DOHH2 (cell line): ENCODE data around the gene BABAM2.

Experiments
- EZH2phosphoT487 ChIP-seq: fragments of 200-600 bp; sonication (generic); IDR thresholded peaks from 2 replicates; pipeline ENCODE4 v1.6.1; 2017; ENCODE audit warnings: borderline replicate concordance, mild to moderate bottlenecking, antibody characterized with exemption, low read length, moderate library complexity, mixed read lengths
- TF ChIP-seq, protein P1 (sequence below): fragments of 200-600 bp; sonication (generic); IDR thresholded peaks from one replicate; pipeline ENCODE4 v1.5.1; 2014; ENCODE audit warnings: antibody characterized with exemption, mild to moderate bottlenecking, low read depth, low read length; ENCODE audit not compliant: poor library complexity, severe bottlenecking

DNA sequence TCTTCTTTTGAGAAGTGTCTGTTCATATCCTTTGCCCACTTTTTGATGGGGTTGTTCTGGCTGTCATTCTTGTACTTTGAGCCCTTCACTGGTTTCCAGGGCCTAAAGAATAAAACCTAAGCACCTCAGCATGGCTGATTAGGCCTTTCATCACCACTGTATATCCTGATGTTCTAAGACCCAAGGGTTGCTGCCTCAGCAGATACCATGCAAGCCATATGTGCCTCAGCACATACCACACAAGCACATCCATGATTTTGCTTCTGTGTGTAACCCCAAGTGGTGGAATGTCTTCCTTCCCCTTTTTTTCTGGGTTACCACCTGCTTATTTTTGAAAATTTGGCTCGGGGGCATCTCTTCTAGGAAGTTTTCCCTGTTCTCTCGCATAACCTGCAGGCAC is 11.7 kb upstream of the BABAM2 start:
- TF ChIP-seq, protein P1, sequence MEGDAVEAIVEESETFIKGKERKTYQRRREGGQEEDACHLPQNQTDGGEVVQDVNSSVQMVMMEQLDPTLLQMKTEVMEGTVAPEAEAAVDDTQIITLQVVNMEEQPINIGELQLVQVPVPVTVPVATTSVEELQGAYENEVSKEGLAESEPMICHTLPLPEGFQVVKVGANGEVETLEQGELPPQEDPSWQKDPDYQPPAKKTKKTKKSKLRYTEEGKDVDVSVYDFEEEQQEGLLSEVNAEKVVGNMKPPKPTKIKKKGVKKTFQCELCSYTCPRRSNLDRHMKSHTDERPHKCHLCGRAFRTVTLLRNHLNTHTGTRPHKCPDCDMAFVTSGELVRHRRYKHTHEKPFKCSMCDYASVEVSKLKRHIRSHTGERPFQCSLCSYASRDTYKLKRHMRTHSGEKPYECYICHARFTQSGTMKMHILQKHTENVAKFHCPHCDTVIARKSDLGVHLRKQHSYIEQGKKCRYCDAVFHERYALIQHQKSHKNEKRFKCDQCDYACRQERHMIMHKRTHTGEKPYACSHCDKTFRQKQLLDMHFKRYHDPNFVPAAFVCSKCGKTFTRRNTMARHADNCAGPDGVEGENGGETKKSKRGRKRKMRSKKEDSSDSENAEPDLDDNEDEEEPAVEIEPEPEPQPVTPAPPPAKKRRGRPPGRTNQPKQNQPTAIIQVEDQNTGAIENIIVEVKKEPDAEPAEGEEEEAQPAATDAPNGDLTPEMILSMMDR = no peak
- no peak for TF ChIP-seq EZH2phosphoT487
